ENCODE measurements around the gene DCLRE1C. TPM values are rescaled to one million over a fixed set of nuclear protein-coding genes. Genes with fewer than 3 reads are reported as not detected.
"Not testable (repeated sequence)": the region's sequence is repeated elsewhere in the genome, so short reads cannot be mapped to it uniquely, and the experiment has no call there.

Gene DCLRE1C
- total RNA-seq, 2 experiments from 2014 or later = 19.8 to 21.4 TPM

GRCh38 chr10:14879124-14879927, 74.6 kb downstream of the DCLRE1C start:
- peak; percentile 59 for DNase-seq
- Mint-ChIP-seq H3K4me1 (peaks cover 28% of the 10 kb centered on the region), H3K36me3 (peaks cover 37% of the 10 kb centered on the region), H3K27ac (peak overlapping the region; percentile 92), H3K4me3 (peak overlapping the region; percentile 94), H3K27me3 (no peaks in the 10 kb centered on the region), H3K9me3 (no peaks in the 10 kb centered on the region)

DNA sequence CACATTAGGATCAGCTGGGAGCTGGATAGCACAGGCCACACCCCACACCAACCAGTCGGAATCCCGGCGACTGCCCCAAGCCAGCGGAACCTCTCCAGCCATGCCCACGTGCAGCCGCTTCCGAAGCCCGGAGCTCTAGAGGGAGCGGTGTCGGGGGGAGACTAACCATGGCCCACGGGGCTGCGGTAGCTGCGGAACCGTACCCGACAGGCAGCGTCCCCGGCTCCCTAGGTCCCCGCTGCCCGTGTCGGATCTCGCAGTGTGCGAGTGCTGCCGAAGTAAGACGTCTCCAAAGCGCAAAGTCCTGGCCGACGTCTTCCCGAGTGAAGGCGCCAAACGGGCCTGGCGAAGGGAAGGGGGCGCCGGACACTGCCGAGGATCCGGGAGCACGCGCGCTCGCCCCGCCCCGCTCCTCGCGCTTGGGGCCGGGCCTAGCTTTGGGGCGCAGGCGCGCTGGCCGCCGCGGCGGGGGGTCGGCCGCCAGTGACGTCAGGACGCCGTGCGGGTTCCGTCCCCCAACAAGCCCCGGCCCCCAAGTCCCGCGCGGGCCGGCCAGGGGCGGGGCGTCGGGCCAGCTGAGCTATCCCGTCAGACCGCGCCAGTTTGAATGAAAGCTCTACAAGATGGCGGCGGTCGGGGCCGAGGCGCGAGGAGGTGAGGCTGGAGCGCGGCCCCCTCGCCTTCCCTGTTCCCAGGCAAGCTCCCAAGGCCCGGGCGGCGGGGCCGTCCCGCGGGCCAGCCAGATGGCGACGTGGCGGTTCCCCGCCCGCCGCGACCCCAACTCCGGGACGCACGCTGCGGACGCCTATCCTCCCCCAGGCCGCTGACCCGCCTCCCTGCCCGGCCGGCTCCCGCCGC, 75.4 kb downstream of the DCLRE1C start, which contains the start of gene SUV39H2:
TSS of gene SUV39H2 (plus strand) at position 601 of the 858 bp plus-strand sequence. CDS start at position 624, 23 bp downstream.
- peaks cover 30% of the 10 kb centered on the region for H3K4me1 Mint-ChIP-seq
- peak within 1 kb of the TSS; percentile 92 for H3K27ac Mint-ChIP-seq
- peaks cover 31% of the 10 kb centered on the region for H3K36me3 Mint-ChIP-seq
- no peaks in the 10 kb centered on the region for H3K27me3 Mint-ChIP-seq
- H3K4me3 Mint-ChIP-seq = peak within 1 kb of the TSS; percentile 94
- no peaks in the 10 kb centered on the region for H3K9me3 Mint-ChIP-seq
- peak; percentile 98 for DNase-seq

- Mint-ChIP-seq H3K27ac (no peak overlapping the region), H3K4me1 (peaks cover 23% of the 10 kb centered on the region)
Measured at GRCh38 chr10:14876764-14877163, 77.1 kb downstream of the DCLRE1C start.

GRCh38 chr10:14875941-14876340, 78.0 kb downstream of the DCLRE1C start:
- no peaks in the 10 kb centered on the region for H3K9me3 Mint-ChIP-seq
- peaks cover 20% of the 10 kb centered on the region for H3K4me1 Mint-ChIP-seq
- peaks cover 12% of the 10 kb centered on the region for H3K36me3 Mint-ChIP-seq
- no peak overlapping the region for H3K4me3 Mint-ChIP-seq
- DNase-seq = no peak
- H3K27me3 Mint-ChIP-seq = no peaks in the 10 kb centered on the region
- H3K27ac Mint-ChIP-seq = no peak overlapping the region

More at GRCh38 chr10:14876764-14877163, 77.1 kb downstream of the DCLRE1C start:
- H3K9me3 Mint-ChIP-seq = no peaks in the 10 kb centered on the region
- H3K27me3 Mint-ChIP-seq = no peaks in the 10 kb centered on the region
- no peak for DNase-seq
- H3K36me3 Mint-ChIP-seq = peaks cover 17% of the 10 kb centered on the region
- peak overlapping the region; percentile 92 for H3K4me3 Mint-ChIP-seq

GRCh38 chr10:14873090-14873760, 80.7 kb downstream of the DCLRE1C start:
- Mint-ChIP-seq H3K36me3 (peaks cover 5% of the 10 kb centered on the region), H3K4me1 (peaks cover 11% of the 10 kb centered on the region)

GRCh38 chr10:14864871-14865270, 89.0 kb downstream of the DCLRE1C start:
- H3K27ac Mint-ChIP-seq, H3K4me3 Mint-ChIP-seq, H3K4me1 Mint-ChIP-seq, H3K27me3 Mint-ChIP-seq, H3K9me3 Mint-ChIP-seq, DNase-seq: not testable (repeated sequence)
- H3K36me3 Mint-ChIP-seq = peaks cover 34% of the 10 kb centered on the region

More at GRCh38 chr10:14873090-14873760, 80.7 kb downstream of the DCLRE1C start:
- Mint-ChIP-seq H3K27me3 (no peaks in the 10 kb centered on the region), H3K9me3 (no peaks in the 10 kb centered on the region), H3K4me3 (no peak overlapping the region), H3K27ac (no peak overlapping the region)
- DNase-seq = no peak

DNA sequence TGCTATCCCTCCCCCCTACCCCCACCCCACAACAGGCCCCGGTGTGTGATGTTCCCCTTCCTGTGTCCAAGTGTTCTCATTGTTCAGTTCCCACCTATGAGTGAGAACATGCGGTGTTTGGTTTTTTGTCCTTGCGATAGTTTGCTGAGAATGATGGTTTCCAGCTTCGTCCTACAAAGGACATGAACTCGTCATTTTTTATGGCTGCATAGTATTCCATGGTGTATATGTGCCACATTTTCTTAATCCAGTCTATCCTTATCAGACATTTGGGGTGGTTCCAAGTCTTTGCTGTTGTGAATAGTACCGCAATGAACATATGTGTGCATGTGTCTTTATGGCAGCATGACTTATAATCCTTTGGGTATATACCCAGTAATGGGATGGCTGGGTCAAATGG, 89.4 kb downstream of the DCLRE1C start:
- H3K27ac Mint-ChIP-seq, DNase-seq, H3K4me1 Mint-ChIP-seq, H3K4me3 Mint-ChIP-seq, H3K27me3 Mint-ChIP-seq, H3K9me3 Mint-ChIP-seq: not testable (repeated sequence)
- H3K36me3 Mint-ChIP-seq = peaks cover 32% of the 10 kb centered on the region

DNA sequence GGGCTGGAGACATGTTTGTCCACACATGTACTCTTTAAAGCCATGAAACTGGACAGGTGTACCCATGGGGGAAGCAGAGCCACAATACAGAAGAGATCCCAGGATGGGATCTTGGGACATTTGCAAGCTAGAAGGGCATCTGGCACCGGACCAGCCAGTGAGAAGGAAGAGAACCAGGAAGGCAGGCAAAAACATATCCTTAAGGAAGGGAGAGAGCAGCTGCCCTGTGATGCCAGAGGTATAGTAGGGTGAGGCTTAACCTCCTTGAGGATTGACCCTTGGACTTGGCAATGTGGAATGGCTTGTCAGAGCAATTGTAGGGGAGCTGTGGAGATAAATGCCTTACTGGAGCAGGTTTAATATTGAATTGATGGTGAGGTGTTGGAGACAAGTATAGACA, 93.1 kb downstream of the DCLRE1C start:
- Mint-ChIP-seq H3K27ac (no peak overlapping the region), H3K27me3 (no peaks in the 10 kb centered on the region), H3K36me3 (peaks cover 34% of the 10 kb centered on the region), H3K4me1 (no peaks in the 10 kb centered on the region), H3K4me3 (no peak overlapping the region), H3K9me3 (no peaks in the 10 kb centered on the region)
- no peak for DNase-seq

DNA sequence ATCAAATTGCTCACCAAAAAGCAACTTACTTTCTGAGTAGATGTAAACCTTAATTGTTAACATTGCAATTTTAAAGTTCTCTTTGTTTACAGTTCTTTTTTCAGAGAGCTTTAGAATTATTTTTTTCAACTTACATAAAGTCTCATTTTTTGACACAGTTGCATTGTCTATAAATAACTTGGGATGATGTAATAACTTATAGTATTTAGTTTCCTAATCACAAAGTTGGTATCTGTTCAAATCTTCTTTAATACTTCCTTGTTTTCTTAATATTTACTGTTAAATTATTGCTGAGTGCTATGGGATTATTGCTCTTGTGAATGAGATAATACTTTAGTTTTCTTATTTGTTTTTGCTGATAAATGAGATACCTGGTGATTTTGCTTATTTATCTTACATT, 94.1 kb downstream of the DCLRE1C start:
- Mint-ChIP-seq H3K9me3 (no peaks in the 10 kb centered on the region), H3K4me1 (no peaks in the 10 kb centered on the region), H3K27me3 (no peaks in the 10 kb centered on the region), H3K27ac (no peak overlapping the region), H3K4me3 (no peak overlapping the region), H3K36me3 (peaks cover 31% of the 10 kb centered on the region)
- DNase-seq = no peak

DNA sequence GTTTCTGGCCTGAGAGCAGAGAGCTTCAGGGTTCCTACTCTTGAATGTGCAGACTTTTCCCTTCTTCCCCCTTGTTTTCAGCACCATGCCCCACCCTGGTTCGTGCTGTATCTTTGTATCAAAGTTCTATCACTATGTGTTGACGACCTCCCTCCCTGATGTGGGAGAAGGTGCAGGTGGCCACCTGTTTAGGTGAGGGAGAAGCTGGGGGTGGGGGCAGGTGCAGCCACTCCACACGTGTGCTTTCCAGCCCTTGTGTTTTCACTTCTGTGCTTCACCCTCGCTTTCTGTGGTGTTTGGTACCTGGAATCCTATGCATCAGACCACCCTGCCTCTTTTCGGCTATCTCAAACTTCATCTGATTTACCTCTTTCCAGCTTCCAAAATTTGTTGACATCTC, 94.9 kb downstream of the DCLRE1C start:
- Mint-ChIP-seq H3K27me3 (no peaks in the 10 kb centered on the region), H3K4me3 (no peak overlapping the region), H3K36me3 (peaks cover 28% of the 10 kb centered on the region), H3K9me3 (no peaks in the 10 kb centered on the region), H3K27ac (no peak overlapping the region), H3K4me1 (no peaks in the 10 kb centered on the region)
- DNase-seq = no peak

GRCh38 chr10:14858338-14858960, 95.4 kb downstream of the DCLRE1C start:
- DNase-seq = no peak
- H3K36me3 Mint-ChIP-seq = peaks cover 27% of the 10 kb centered on the region
- no peak overlapping the region for H3K4me3 Mint-ChIP-seq
- no peaks in the 10 kb centered on the region for H3K4me1 Mint-ChIP-seq
- H3K27me3 Mint-ChIP-seq = no peaks in the 10 kb centered on the region
- H3K9me3 Mint-ChIP-seq = no peaks in the 10 kb centered on the region
- peak overlapping the region; percentile 36 for H3K27ac Mint-ChIP-seq

GRCh38 chr10:14855453-14855852, 98.4 kb downstream of the DCLRE1C start:
- no peaks in the 10 kb centered on the region for H3K27me3 Mint-ChIP-seq
- H3K36me3 Mint-ChIP-seq = peaks cover 18% of the 10 kb centered on the region
- DNase-seq = no peak
- H3K9me3 Mint-ChIP-seq = no peaks in the 10 kb centered on the region
- H3K27ac Mint-ChIP-seq = no peak overlapping the region
- H3K4me3 Mint-ChIP-seq = no peak overlapping the region
- H3K4me1 Mint-ChIP-seq = no peaks in the 10 kb centered on the region

GRCh38 chr10:14852236-14852635, 101.7 kb downstream of the DCLRE1C start:
- H3K36me3 Mint-ChIP-seq = peaks cover 19% of the 10 kb centered on the region
- no peaks in the 10 kb centered on the region for H3K27me3 Mint-ChIP-seq
- H3K27ac Mint-ChIP-seq = no peak overlapping the region
- no peaks in the 10 kb centered on the region for H3K9me3 Mint-ChIP-seq
- H3K4me3 Mint-ChIP-seq = no peak overlapping the region
- H3K4me1 Mint-ChIP-seq = peaks cover 3% of the 10 kb centered on the region
- DNase-seq = no peak

Data from activated naive CD8-positive, alpha-beta T cell treated with anti-CD3 and anti-CD28 coated beads for 36 hours (primary cell).